ENCODE results near the gene WNT9B.
"Not testable (repeated sequence)": the region's sequence is repeated elsewhere in the genome, so short reads cannot be mapped to it uniquely, and the experiment has no call there.

Gene WNT9B

DNA sequence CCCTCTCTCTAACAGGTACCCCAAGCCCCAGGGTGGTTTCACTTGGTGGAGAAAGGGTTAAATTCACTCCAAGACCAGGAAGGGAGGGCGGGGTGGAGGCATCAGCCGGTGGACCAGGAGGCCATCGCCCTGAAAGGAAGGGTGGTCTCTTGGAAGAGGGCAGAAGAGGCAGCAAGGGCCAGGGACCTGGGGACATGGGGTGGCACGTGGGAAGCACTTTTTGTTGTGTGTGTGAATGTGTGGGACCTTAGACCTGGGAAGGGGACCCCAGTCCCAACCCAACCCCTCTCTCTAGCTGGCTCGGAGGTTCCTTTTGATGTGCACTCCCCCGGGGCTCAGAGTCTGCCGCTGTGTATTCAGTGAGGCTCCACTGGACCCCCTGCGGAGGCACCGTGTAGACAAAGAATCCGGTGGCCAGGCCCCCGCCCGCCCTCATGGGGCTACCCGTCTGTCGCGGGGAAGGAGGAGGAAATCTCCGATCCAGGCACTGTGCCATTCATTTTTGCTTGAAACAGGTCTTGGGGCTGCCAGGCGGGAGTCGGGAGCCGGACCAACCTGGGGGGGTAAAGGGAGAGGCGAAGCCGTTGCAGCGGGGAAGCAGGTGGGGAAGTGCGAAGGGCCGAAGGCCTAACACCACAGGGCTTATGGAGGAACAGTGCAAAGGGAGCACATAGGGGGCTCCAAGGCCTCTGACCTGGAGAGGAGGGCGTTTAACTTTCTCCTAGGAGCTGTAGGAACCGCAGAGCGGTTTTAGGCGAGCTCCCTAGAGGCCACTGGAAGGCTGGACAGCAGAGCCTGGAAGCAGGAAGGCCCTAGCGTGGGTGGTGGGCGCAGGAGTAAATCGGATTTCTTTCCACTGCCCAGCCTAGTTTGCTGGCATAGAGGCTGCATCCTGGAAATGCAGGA lies 29.6 kb upstream of the WNT9B start:
- no peak for DNase-seq (ENCODE audit: low spot score)

DNA sequence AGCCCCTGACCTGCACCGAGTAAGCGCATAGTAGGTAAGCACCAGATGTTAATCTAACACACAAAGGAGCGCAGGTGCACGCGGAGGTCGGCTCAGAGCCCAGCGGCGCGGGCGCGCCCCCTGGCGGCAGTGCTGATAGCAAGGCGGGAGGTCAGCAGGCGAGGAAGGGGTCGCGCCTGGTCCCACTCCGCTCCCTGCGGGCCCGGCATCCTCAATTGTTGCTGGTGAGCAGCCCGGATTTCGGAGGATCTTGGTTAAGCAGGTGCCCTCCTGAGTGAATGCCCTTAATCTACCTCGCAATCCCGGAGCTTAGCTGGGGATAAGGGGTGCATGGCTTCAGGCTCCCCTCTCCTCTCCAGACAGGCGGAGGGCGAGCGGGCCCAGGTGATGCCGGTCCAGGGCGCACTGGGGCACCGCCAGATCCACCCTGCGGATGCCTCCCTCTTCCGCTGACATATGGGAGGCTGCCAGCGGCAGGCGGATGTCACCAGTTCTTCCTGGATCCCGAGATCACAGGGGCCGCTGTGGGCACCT lies 28.9 kb upstream of the WNT9B start:
- DNase-seq (ENCODE audit: low spot score), result peak; percentile 46

GRCh38 chr17:46823657-46824056 lies 27.7 kb upstream of the WNT9B start:
- DNase-seq (ENCODE audit: low spot score), result no peak

GRCh38 chr17:46826116-46826515 lies 25.3 kb upstream of the WNT9B start:
- no peak for DNase-seq (ENCODE audit: low spot score)

- no peak for DNase-seq (ENCODE audit: low spot score)
Observed at GRCh38 chr17:46827274-46827673, 24.1 kb upstream of the WNT9B start.

GRCh38 chr17:46831573-46832330 lies 19.6 kb upstream of the WNT9B start:
- no peak for DNase-seq (ENCODE audit: low spot score)

DNA sequence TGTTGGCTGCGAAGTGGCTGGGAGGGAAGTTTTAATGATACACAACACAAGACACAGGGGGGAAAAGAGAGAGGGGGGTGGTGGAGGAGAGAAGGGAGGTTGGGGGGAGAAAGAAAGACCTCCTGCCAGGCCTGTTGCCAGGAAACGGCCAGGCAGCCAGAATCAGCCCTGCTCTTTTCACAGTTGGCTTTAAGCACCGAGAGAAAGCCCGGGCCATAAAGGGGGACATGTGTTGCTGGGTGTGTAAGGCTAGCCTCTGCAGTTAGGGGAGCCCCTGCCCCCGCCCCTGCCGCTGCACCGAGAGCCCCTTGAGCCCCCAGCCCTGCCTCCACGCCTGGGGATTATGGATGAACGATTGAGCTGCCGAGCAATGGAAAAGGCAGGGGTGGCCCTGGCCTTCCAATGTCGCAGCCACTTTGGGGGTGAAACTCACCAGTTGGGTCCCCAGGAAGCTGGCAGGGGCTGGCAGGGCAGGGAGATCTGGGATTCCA lies 19.0 kb upstream of the WNT9B start:
- DNase-seq (ENCODE audit: low spot score), result no peak

GRCh38 chr17:46832945-46833839 lies 18.2 kb upstream of the WNT9B start:
- no peak for DNase-seq (ENCODE audit: low spot score)

DNA sequence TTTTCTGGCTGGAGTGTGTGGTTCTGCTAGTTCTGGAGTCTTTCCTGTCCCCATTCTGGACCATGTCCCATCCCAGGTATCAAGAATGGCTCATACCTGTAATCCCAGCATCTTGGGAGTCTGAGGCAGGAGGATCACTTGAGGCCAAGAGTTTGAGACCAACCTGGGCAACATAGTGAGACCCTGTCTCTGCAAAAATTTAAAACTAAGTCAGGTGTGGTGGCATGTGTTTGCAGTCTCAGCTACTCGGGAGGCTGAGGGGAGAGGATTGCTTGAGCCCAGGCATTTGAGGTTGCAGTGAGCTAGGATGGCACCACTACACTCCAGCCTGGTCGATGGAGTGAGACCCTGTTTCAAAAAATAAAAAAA lies 17.6 kb upstream of the WNT9B start:
- no peak for DNase-seq (ENCODE audit: low spot score)

GRCh38 chr17:46834846-46835245 lies 16.5 kb upstream of the WNT9B start:
- no peak for DNase-seq (ENCODE audit: low spot score)

GRCh38 chr17:46836500-46836899 lies 14.9 kb upstream of the WNT9B start:
- no peak for DNase-seq (ENCODE audit: low spot score)

GRCh38 chr17:46837521-46837920 lies 13.9 kb upstream of the WNT9B start:
- no peak for DNase-seq (ENCODE audit: low spot score)

GRCh38 chr17:46839211-46839610 lies 12.2 kb upstream of the WNT9B start:
- no peak for DNase-seq (ENCODE audit: low spot score)

GRCh38 chr17:46840596-46840995 lies 10.8 kb upstream of the WNT9B start:
- DNase-seq (ENCODE audit: low spot score), result not testable (repeated sequence)

DNA sequence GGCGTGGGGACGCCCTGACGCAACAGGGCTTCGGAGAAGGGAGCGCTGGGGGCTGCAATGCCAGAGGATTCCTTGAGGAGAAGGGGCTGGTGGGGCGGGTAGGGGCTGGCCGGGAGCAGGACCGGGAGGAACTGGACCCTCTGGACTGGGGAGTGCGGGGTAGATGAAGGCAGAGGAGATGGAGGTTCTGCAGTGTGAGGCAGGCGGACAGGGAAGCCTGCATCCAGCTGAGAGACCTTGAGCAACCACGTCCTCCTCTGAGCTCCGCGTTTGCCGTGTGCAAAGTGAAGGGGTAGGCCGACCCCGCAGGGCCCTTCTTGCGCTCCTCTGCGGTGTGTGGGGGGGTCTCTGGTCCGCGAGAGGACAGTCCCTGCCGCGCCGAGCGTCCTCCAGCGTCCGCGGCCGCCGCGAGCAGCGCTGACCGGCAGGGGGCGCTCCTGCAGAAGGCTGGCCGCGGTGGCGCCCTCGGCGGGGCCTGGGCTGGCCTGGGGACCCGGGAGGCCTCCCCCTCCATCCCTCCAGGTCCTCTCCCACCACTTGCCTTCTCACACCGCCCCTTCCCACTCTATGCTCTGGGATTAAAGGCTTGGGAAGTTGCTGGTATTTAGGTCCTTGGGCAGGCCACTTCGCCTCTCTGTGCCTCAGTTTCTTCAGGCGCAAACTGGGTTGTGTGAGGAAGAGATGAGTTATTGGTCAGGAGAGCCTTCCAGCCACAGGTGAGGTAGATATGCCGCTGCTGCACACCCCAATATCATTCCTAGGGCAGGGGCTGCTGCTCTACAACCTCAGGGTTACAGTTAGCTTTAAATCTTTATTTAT lies 9.6 kb upstream of the WNT9B start:
- DNase-seq (ENCODE audit: low spot score), result no peak

GRCh38 chr17:46842835-46843234 lies 8.5 kb upstream of the WNT9B start:
- DNase-seq (ENCODE audit: low spot score), result no peak

DNA sequence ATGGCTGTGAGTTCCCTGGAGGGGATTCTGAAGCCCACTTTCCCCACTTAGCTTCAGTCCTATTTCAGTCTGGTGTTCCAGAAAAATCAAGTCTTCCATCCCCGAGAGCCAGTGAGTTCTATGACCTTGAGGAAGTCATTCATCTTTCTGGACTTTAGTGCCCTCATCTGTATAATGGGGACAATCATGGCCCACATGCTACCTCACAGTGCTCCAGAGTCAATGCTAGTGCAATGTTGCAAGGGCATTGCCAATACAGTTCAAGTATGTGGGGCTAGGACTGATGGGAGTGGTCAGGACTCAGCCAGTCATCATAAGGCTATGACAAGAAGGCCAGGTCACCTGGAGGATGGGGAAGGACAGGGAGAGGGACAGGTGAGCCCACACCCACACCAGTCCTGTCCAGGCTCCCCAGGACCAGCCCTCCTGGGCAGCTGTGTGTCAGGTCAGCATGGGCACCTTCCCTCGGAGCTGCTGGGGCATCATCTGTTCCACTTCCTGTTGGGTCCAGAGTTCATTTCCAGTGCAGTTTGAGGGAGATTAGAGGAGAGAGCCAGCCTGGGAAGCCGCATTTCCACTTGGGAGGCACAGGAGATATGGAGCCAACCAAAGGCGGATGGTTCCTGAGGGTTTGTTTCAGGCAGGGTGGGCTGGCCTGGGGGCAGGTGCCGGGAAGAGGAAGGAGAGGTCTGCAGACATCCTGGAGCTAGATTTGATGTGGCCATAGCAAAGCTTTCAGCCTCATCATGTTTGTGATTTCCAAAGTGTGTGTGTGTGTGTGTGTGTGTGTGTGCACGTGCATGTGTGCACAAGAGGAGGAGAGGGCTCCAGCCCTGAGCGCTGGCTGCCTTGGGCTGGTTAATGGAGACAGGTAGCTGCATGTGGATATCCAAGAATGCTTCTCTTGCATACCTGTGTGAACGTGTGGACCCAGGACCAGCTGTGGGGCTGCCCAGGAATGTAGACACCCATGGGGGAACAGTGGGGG lies 3.9 kb upstream of the WNT9B start:
- DNase-seq (ENCODE audit: low spot score), result no peak

- no peak for DNase-seq (ENCODE audit: low spot score)
Observed at GRCh38 chr17:46848534-46848933, 2.8 kb upstream of the WNT9B start.

- DNase-seq (ENCODE audit: low spot score), result no peak
Observed at GRCh38 chr17:46850688-46851028, 725 bp upstream of the WNT9B start.

- no peak for DNase-seq (ENCODE audit: low spot score)
Observed at GRCh38 chr17:46853896-46854444, 2.6 kb downstream of the WNT9B start.
